HepG2 (cell line): Measurements from ENCODE around the gene GPT2. TPM values are rescaled to one million over a fixed set of nuclear protein-coding genes. Genes with fewer than 3 reads are reported as not detected.

ENCODE experiments used
- CBFB ChIP-seq: sonication (generic); formaldehyde crosslinking; IDR thresholded peaks from 2 replicates; pipeline ENCODE4 v1.4.0; 2020; ENCODE audit warnings: missing genetic modification reagents
- HIVEP1 ChIP-seq: sonication (generic); formaldehyde crosslinking; IDR thresholded peaks from 2 replicates; pipeline ENCODE4 v1.4.0; 2020; ENCODE audit warnings: mild to moderate bottlenecking, missing genetic modification reagents
- HNRNPUL1 ChIP-seq: fragments of 200-400 bp; formaldehyde crosslinking; IDR thresholded peaks from 2 replicates; pipeline ENCODE4 v1.6.1; 2017; ENCODE audit warnings: low read depth, mild to moderate bottlenecking, low read length, moderate library complexity
- KDM3A ChIP-seq: IDR thresholded peaks from 2 replicates; pipeline ENCODE4 v1.6.1; 2018; ENCODE audit warnings: low read depth, missing compliant biosample characterization
- KLF16 ChIP-seq, 2 experiments: sonication (generic) in 1 of 2; formaldehyde crosslinking in 1 of 2; IDR thresholded peaks; 2 replicates each; pipeline versions ENCODE4 v1.6.1 to v1.8.0; 2016 to 2023; ENCODE audit warnings: missing genetic modification reagents in 2 of 2, missing compliant biosample characterization in 1 of 2
- NFIB ChIP-seq: sonication (generic); formaldehyde crosslinking; IDR thresholded peaks from 2 replicates; pipeline ENCODE4 v1.9.0; 2021; ENCODE audit warnings: missing genetic modification reagents, mild to moderate bottlenecking, borderline replicate concordance
- XBP1 ChIP-seq: sonication (generic); formaldehyde crosslinking; IDR thresholded peaks from 2 replicates; pipeline ENCODE4 v1.5.0; 2020; ENCODE audit warnings: missing genetic modification reagents
- YY1 ChIP-seq: IDR thresholded peaks from 2 replicates; pipeline ENCODE4 v1.6.1; 2011; ENCODE audit warnings: low read length, low read depth, moderate library complexity, mild to moderate bottlenecking; ENCODE audit not compliant: insufficient read depth, insufficient replicate concordance
- ZKSCAN5 ChIP-seq: sonication (generic); formaldehyde crosslinking; IDR thresholded peaks from 2 replicates; pipeline ENCODE4 v1.5.1; 2020; ENCODE audit warnings: mild to moderate bottlenecking, missing genetic modification reagents
- ZNF253 ChIP-seq: sonication (generic); formaldehyde crosslinking; IDR thresholded peaks from 2 replicates; pipeline ENCODE4 v1.8.0; 2022; ENCODE audit warnings: mild to moderate bottlenecking, missing genetic modification reagents, borderline replicate concordance
- ZNF34 ChIP-seq: sonication (generic); formaldehyde crosslinking; IDR thresholded peaks from 2 replicates; pipeline ENCODE4 v1.4.0; 2020; ENCODE audit warnings: mild to moderate bottlenecking, missing genetic modification reagents, borderline replicate concordance
- ZNF777 ChIP-seq: sonication (generic); formaldehyde crosslinking; IDR thresholded peaks from 2 replicates; pipeline ENCODE4 v1.4.0; 2020; ENCODE audit warnings: missing genetic modification reagents
- polyA plus RNA-seq, 8 experiments: library from polyadenylated mRNA; depleted of rRNA in 3 of 8; stranded (reverse) in 7 of 8; unstranded in 1 of 8; fragments of >200 nt; fragmentation: Illumina TruSeq in 4 of 8; extraction: Trizol in 4 of 8; gene quantifications; 2 replicates each; pipeline versions ENCODE4 v1.2.1 to v1.2.3, GENCODE V29; 2011 to 2016; ENCODE audit warnings: low read depth in 4 of 8, missing spikeins in 1 of 8, mixed read lengths in 1 of 8; ENCODE audit not compliant: insufficient read depth in 1 of 8
- total RNA-seq, 5 experiments: library from RNA; depleted of rRNA; stranded (reverse); fragments of >200 nt; fragmentation: Illumina TruSeq; extraction: Trizol; gene quantifications; 2 replicates each; pipeline ENCODE4 v1.2.3, GENCODE V29; 2016; ENCODE audit warnings: low read depth in 1 of 5
- TF ChIP-seq, protein P1 (sequence below): IDR thresholded peaks from 2 replicates; pipeline ENCODE4 v1.6.1; 2016
- TF ChIP-seq, protein P2 (sequence below): sonication (generic); formaldehyde crosslinking; IDR thresholded peaks from 2 replicates; pipeline ENCODE4 v1.8.0; 2023; ENCODE audit warnings: mild to moderate bottlenecking, missing genetic modification reagents
- TF ChIP-seq, protein P3 (sequence below): sonication (generic); formaldehyde crosslinking; IDR thresholded peaks from one replicate; pipeline ENCODE4 v1.5.1; 2020; ENCODE audit warnings: mild to moderate bottlenecking, missing genetic modification reagents; ENCODE audit errors: not compliant biosample characterization
- TF ChIP-seq, protein P4 (sequence below): sonication (generic); formaldehyde crosslinking; IDR thresholded peaks from 2 replicates; pipeline ENCODE4 v1.4.0; 2020; ENCODE audit warnings: mild to moderate bottlenecking, missing genetic modification reagents, borderline replicate concordance

GPT2 gene
- total and polyA plus RNA-seq, 2 of the 13 experiments (the other 11 are each of a cell fraction or from before 2014, with no cell fraction given): 138 to 267 TPM

DNA sequence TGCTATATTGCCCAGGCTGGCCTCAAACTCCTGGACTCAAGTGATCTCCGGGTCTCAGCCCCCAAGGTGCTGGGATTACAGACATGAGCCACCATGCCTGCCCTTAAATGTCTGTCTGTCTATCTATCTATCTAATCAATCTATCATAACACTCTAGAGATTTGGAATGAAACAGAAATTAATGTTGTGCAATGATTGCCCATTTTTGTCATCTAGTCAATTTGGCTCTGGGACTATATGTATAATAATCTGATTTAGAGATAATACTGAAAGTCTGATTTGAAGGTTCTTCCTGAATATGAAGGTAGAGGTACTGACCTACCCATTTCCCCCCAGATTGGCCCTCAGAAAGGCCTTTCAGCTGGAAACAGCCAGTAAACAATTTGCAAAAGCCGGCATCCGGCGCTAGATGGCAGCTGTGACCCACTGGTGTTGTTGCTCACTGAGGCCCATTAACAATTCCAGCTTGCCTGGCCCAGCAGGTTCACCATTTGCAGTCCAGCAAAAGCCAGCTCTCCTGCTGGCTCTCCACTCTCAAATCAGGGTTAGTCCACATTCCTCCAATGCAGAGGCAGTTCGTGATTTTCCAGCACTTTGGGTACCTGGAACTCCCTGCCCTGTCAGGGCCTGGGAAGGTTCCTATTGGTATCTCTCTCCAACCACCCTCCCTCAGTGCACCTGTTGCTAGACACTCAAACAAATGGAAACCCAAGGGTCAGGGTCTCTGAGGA, 30.3 kb upstream of the GPT2 start (continued):
- TF ChIP-seq HNRNPUL1 (no peak), ZKSCAN5 (CRISPR knock-in tag) (no peak), HIVEP1 (CRISPR knock-in tag) (no peak), KLF16 (CRISPR knock-in tag; IDR thresholded peaks at IDR 0.05) (peak in 1 of 2 experiments; percentile 81; a peak in 2 of 4 replicates), YY1 (peak; percentile 57), XBP1 (no peak), ZNF777 (CRISPR knock-in tag) (no peak), ZNF34 (CRISPR knock-in tag) (0 out of 2 replicates have a peak, but pooled peaks have one; percentile 72), KDM3A (CRISPR knock-in tag) (peak; percentile 94; the same call in 1 of the 2 replicates), NFIB (CRISPR knock-in tag) (no peak), ZNF253 (no peak), CBFB (CRISPR knock-in tag) (0 out of 2 replicates have a peak, but pooled peaks have one; percentile 46)
- TF ChIP-seq, protein P1, sequence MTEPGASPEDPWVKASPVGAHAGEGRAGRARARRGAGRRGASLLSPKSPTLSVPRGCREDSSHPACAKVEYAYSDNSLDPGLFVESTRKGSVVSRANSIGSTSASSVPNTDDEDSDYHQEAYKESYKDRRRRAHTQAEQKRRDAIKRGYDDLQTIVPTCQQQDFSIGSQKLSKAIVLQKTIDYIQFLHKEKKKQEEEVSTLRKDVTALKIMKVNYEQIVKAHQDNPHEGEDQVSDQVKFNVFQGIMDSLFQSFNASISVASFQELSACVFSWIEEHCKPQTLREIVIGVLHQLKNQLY (CRISPR knock-in tag): no peak
- TF ChIP-seq, protein P2, sequence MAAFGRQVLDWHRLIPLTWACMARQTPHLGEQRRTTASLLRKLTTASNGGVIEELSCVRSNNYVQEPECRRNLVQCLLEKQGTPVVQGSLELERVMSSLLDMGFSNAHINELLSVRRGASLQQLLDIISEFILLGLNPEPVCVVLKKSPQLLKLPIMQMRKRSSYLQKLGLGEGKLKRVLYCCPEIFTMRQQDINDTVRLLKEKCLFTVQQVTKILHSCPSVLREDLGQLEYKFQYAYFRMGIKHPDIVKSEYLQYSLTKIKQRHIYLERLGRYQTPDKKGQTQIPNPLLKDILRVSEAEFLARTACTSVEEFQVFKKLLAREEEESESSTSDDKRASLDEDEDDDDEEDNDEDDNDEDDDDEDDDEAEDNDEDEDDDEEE: no peak
- TF ChIP-seq, protein P3, sequence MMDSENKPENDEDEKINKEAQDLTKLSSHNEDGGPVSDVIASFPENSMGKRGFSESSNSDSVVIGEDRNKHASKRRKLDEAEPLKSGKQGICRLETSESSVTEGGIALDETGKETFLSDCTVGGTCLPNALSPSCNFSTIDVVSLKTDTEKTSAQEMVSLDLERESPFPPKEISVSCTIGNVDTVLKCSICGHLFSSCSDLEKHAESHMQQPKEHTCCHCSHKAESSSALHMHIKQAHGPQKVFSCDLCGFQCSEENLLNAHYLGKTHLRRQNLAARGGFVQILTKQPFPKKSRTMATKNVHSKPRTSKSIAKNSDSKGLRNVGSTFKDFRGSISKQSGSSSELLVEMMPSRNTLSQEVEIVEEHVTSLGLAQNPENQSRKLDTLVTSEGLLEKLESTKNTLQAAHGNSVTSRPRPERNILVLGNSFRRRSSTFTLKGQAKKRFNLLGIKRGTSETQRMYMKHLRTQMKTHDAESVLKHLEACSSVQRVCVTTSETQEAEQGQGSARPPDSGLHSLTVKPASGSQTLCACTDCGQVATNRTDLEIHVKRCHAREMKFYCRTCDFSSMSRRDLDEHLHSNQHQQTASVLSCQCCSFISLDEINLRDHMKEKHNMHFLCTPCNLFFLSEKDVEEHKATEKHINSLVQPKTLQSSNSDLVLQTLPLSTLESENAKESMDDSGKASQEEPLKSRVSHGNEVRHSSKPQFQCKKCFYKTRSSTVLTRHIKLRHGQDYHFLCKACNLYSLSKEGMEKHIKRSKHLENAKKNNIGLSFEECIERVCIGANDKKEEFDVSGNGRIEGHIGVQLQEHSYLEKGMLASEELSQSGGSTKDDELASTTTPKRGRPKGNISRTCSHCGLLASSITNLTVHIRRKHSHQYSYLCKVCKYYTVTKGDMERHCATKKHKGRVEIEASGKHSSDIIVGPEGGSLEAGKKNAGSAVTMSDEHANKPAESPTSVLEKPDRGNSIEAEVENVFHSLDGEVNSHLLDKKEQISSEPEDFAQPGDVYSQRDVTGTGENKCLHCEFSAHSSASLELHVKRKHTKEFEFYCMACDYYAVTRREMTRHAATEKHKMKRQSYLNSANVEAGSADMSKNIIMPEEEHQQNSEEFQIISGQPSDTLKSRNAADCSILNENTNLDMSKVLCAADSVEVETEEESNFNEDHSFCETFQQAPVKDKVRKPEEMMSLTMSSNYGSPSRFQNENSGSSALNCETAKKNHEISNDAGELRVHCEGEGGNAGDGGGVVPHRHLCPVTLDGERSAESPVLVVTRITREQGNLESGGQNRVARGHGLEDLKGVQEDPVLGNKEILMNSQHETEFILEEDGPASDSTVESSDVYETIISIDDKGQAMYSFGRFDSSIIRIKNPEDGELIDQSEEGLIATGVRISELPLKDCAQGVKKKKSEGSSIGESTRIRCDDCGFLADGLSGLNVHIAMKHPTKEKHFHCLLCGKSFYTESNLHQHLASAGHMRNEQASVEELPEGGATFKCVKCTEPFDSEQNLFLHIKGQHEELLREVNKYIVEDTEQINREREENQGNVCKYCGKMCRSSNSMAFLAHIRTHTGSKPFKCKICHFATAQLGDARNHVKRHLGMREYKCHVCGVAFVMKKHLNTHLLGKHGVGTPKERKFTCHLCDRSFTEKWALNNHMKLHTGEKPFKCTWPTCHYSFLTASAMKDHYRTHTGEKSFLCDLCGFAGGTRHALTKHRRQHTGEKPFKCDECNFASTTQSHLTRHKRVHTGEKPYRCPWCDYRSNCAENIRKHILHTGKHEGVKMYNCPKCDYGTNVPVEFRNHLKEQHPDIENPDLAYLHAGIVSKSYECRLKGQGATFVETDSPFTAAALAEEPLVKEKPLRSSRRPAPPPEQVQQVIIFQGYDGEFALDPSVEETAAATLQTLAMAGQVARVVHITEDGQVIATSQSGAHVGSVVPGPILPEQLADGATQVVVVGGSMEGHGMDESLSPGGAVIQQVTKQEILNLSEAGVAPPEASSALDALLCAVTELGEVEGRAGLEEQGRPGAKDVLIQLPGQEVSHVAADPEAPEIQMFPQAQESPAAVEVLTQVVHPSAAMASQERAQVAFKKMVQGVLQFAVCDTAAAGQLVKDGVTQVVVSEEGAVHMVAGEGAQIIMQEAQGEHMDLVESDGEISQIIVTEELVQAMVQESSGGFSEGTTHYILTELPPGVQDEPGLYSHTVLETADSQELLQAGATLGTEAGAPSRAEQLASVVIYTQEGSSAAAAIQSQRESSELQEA (CRISPR knock-in tag): peak; percentile 47
- TF ChIP-seq, protein P4, sequence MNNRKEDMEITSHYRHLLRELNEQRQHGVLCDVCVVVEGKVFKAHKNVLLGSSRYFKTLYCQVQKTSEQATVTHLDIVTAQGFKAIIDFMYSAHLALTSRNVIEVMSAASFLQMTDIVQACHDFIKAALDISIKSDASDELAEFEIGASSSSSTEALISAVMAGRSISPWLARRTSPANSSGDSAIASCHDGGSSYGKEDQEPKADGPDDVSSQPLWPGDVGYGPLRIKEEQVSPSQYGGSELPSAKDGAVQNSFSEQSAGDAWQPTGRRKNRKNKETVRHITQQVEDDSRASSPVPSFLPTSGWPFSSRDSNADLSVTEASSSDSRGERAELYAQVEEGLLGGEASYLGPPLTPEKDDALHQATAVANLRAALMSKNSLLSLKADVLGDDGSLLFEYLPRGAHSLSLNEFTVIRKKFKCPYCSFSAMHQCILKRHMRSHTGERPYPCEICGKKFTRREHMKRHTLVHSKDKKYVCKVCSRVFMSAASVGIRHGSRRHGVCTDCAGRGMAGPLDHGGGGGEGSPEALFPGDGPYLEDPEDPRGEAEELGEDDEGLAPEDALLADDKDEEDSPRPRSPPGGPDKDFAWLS (CRISPR knock-in tag): no peak
